Mucosa of descending colon (tissue), 3 donors: ENCODE data around the gene POLR2I. TPM values are rescaled to one million over a fixed set of nuclear protein-coding genes. Genes with fewer than 3 reads are reported as not detected.
A peak's percentile ranks its signal among the peaks of the same experiment; 100 is the strongest.

ENCODE experiments used
- ATAC-seq: fragments of 200-7000 bp; cut with Tn5 transposase; one replicate; pipeline ENCODE4 v1.9.1; 2020; ENCODE audit warnings: mild to moderate bottlenecking, moderate library complexity
- DNase-seq, 3 donors: peaks; one replicate each; pipeline ENCODE4 v3.0.0-alpha.2; 2020
- H3K36me3 ChIP-seq: fragments of 200-600 bp; one replicate; pipeline ENCODE4 v1.8.0; 2021; ENCODE audit warnings: low read depth, mild to moderate bottlenecking
- H3K4me1 ChIP-seq: fragments of 200-600 bp; one replicate; pipeline ENCODE4 v1.8.0; 2021; ENCODE audit warnings: low read depth, mild to moderate bottlenecking
- H3K4me3 ChIP-seq: fragments of 200-600 bp; one replicate; pipeline ENCODE4 v1.8.0; 2021; ENCODE audit warnings: mild to moderate bottlenecking
- H3K9me3 ChIP-seq: fragments of 200-600 bp; one replicate; pipeline ENCODE4 v1.8.0; 2021; ENCODE audit warnings: mild to moderate bottlenecking
- intact Hi-C, 2 donors: fragments of 100-400 bp; cut with DNase I in 1 of 2; cut with micrococcal nuclease in 1 of 2; formaldehyde crosslinking; loops; one replicate each; pipeline versions ENCODE4 v1.11.0 to v1.11.1; 2022; cut with DNase I, micrococcal nuclease
- total RNA-seq, 3 donors: library from RNA; stranded (reverse); fragmentation: NEBNext Ultra II Directional in 2 of 3; extraction: Animal tissue kit (Norgen Biotek cat#: 25700) in 2 of 3; gene quantifications; one replicate each; pipeline versions ENCODE4 v1.2.1 to v1.2.4, GENCODE V29; 2021 to 2023
- TF ChIP-seq, protein P1 (sequence below): fragments of 200-600 bp; IDR thresholded peaks from one replicate; pipeline ENCODE4 v1.8.0; 2022; ENCODE audit warnings: antibody characterized with exemption, mild to moderate bottlenecking
- donor health status: DM: no; HTN: no; CAD: no; lungs with moderate emphysema.
- donor health status: DM: no; HTN: no; CAD: no.
- donor health status: DM: no; HTN: yes; CAD: no.

Gene POLR2I
- total RNA-seq, 3 donors from 2014 or later = 42.7 to 66.4 (median 47.4) TPM

DNA sequence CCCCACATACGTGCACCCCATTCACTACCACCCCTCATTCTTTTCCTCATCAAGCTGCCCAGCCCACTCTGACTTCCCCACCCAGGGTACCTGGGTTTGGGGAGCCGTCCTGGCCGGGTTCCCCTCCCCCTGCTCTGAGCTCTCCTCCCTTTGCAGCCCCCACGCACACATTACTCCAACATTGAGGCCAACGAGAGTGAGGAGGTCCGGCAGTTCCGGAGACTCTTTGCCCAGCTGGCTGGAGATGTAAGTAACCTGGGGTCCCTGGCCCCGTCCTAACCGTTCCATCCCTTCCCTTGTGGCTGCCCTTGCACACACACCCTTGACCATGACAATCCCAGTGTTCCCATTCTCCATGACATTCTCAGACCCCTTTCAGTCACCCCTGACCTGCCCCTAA, 27.8 kb upstream of the POLR2I start:
- intact Hi-C loops = no loop called here
- H3K4me1 ChIP-seq = peaks cover 9% of the 10 kb centered on the region
- DNase-seq = no peak

GRCh38 chr19:36142046-36142445, 27.4 kb upstream of the POLR2I start:
- Histone ChIP-seq H3K9me3 (no peaks in the 10 kb centered on the region), H3K4me3 (no peak overlapping the region), H3K4me1 (peaks cover 10% of the 10 kb centered on the region), H3K36me3 (peaks cover 30% of the 10 kb centered on the region)
- DNase-seq = no peak
- no peak for ATAC-seq
- TF ChIP-seq, protein P1, sequence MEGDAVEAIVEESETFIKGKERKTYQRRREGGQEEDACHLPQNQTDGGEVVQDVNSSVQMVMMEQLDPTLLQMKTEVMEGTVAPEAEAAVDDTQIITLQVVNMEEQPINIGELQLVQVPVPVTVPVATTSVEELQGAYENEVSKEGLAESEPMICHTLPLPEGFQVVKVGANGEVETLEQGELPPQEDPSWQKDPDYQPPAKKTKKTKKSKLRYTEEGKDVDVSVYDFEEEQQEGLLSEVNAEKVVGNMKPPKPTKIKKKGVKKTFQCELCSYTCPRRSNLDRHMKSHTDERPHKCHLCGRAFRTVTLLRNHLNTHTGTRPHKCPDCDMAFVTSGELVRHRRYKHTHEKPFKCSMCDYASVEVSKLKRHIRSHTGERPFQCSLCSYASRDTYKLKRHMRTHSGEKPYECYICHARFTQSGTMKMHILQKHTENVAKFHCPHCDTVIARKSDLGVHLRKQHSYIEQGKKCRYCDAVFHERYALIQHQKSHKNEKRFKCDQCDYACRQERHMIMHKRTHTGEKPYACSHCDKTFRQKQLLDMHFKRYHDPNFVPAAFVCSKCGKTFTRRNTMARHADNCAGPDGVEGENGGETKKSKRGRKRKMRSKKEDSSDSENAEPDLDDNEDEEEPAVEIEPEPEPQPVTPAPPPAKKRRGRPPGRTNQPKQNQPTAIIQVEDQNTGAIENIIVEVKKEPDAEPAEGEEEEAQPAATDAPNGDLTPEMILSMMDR = no peak
- intact Hi-C loops = no loop called here

More for the DNA sequence above, 27.8 kb upstream of the POLR2I start:
- peaks cover 30% of the 10 kb centered on the region for H3K36me3 ChIP-seq
- H3K9me3 ChIP-seq = no peaks in the 10 kb centered on the region
- H3K4me3 ChIP-seq = no peak overlapping the region
- TF ChIP-seq, protein P1 = no peak
- no peak for ATAC-seq

DNA sequence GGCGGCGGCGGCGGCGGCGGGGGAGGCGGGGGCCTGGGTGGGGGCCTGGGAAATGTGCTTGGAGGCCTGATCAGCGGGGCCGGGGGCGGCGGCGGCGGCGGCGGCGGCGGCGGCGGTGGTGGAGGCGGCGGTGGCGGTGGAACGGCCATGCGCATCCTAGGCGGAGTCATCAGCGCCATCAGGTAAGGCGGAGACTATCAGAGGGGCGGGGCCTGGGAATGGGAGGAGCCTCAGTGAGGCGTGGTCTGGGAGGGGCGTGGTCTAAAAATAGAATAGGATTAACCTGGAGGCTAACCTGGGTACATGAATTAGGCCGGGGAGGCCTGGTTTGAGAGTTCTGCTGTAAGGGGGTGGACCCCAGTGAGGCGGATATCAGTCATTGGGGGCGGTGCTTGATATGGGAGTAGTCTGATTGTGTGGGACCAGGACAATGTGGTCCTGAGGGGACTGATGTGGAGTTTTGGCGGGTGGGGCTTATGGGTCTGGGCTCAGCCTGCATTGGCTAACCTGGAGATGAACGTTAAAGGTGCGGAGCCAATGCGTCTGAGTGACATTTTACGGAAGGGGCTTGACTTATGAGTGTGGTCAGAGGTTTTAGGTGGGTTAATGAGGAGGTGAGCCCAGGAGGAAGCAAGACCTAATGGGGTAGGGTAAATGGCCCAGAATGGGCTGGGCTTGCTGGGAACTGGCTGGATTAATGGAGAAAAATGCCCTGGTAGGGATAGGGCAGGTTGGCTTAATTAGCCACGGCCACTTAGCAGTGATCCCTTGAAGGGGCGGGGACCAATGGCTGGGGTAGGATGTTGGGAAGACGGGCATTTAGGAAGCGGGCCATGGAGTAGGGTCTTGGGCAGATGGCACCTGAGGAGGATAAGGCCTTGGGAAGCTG, 26.6 kb upstream of the POLR2I start:
- Histone ChIP-seq H3K4me1 (peaks cover 12% of the 10 kb centered on the region), H3K4me3 (peak overlapping the region; percentile 84), H3K36me3 (peaks cover 24% of the 10 kb centered on the region), H3K9me3 (no peaks in the 10 kb centered on the region)
- intact Hi-C loops = no loop called here
- DNase-seq (peak; percentile 91 to 96 (median 95)), ATAC-seq (peak; percentile 80)
- TF ChIP-seq, protein P1 = no peak

DNA sequence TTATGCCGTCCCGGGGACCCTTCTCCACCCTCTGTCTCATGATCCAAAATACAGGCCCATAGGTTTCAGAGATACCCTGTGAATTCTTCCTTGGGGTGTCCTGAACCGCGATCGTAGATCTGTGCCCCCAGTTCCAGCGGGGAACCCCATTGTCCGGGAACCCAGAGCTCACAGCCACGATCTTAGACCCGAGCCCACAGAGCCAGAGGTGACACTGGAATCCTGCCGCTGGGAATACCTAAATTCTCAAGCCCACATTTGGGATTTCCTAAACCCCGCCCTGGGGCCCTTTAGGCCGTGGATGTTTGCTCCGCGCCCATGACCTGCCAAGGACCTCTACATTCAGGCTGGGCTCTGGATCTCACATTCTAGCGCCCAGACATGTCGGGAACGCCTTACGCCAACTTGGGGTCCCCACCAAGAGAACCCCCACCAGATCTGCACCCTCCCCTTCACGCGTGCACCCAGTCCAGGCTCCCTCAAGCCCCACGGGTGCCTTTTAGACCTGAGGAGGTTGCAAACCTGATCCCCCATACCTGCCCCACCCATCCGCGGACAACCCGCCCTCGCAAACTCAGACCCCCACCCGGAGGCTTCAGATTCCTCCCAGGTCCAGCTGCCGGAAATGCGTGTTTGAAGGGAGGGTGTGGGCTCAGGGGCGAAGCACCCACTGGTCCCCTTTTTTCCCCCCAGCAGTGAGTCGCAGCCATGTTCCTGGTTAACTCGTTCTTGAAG, 25.8 kb upstream of the POLR2I start:
- ATAC-seq (peak; percentile 24), DNase-seq (peak; percentile 53 to 79 (median 72))
- peaks cover 22% of the 10 kb centered on the region for H3K36me3 ChIP-seq
- intact Hi-C loops = no loop called here
- no peaks in the 10 kb centered on the region for H3K9me3 ChIP-seq
- H3K4me3 ChIP-seq = peak overlapping the region; percentile 84
- TF ChIP-seq, protein P1 = no peak
- peaks cover 12% of the 10 kb centered on the region for H3K4me1 ChIP-seq

GRCh38 chr19:36139473-36140303, 25.0 kb upstream of the POLR2I start, which contains the start of gene CAPNS1:
Gene CAPNS1, plus strand, starts transcription at chr19:36140066. Its CDS starts 946 bp downstream, at chr19:36141012.
- intact Hi-C loops = no loop called here
- DNase-seq (peak; percentile 97 to 99 (median 98)), ATAC-seq (peak; percentile 88)
- peaks cover 16% of the 10 kb centered on the region for H3K36me3 ChIP-seq
- H3K4me3 ChIP-seq = peak within 1 kb of the TSS; percentile 84
- H3K4me1 ChIP-seq = peaks cover 12% of the 10 kb centered on the region
- TF ChIP-seq, protein P1 = no peak
- no peaks in the 10 kb centered on the region for H3K9me3 ChIP-seq
